Tibial artery (tissue), 4 donors: ENCODE measurements around the gene THEM5.
A peak's percentile ranks its signal among the peaks of the same experiment; 100 is the strongest.

Experiments used
- DNase-seq, 2 donors: peaks; one replicate each; pipeline ENCODE4 v3.0.0-alpha.2; 2019
- H3K27ac ChIP-seq, 2 donors: fragments of 200-600 bp; sonication (generic) in 1 of 2; 1 replicate in 1 of 2; 2 replicates in 1 of 2; pipeline ENCODE4 v1.5.1; 2018 to 2019; ENCODE audit warnings: mild to moderate bottlenecking in 1 of 2
- H3K27me3 ChIP-seq, 2 donors: fragments of 200-600 bp; sonication (generic) in 1 of 2; one replicate each; pipeline versions ENCODE4 v1.5.1 to v1.6.0; 2016 to 2019
- H3K36me3 ChIP-seq, 3 donors: fragments of 200-600 bp; sonication (generic) in 2 of 3; one replicate each; pipeline ENCODE4 v1.5.1; 2016 to 2019; ENCODE audit warnings: mild to moderate bottlenecking in 2 of 3
- H3K4me1 ChIP-seq, 4 donors: fragments of 200-600 bp; sonication (generic) in 2 of 4; 1 replicate in 3 of 4; 2 replicates in 1 of 4; pipeline ENCODE4 v1.5.1; 2016 to 2019
- H3K4me3 ChIP-seq, 2 donors: fragments of 200-600 bp; sonication (generic) in 1 of 2; 1 replicate in 1 of 2; 2 replicates in 1 of 2; pipeline ENCODE4 v1.5.1; 2018 to 2019; ENCODE audit warnings: mild to moderate bottlenecking in 2 of 2
- H3K9me3 ChIP-seq, 3 donors: fragments of 200-600 bp; sonication (generic) in 1 of 3; one replicate each; pipeline ENCODE4 v1.5.1; 2016 to 2019
- CTCF ChIP-seq, 2 experiments: fragments of 200-600 bp in 1 of 2; fragments of 450-650 bp in 1 of 2; IDR thresholded peaks; one replicate each; pipeline ENCODE4 v1.5.1; 2017 to 2019; ENCODE audit warnings: antibody characterized with exemption in 2 of 2, mild to moderate bottlenecking in 1 of 2, moderate library complexity in 1 of 2
- intact Hi-C: fragments of 100-400 bp; cut with DNase I; formaldehyde crosslinking; loops from one replicate; pipeline ENCODE4 v1.15.0; 2023; ENCODE audit warnings: low total_unique reads

The THEM5 gene

GRCh38 chr1:151803915-151804314 is 49.6 kb downstream of the THEM5 start:
- no peak overlapping the region for H3K27ac ChIP-seq
- no peak for DNase-seq
- intact Hi-C loops = no loop called here
- H3K36me3 ChIP-seq = peaks cover 0 to 10% (median 0%) of the 10 kb centered on the region in 3 donors
- peaks cover 0 to 60% of the 10 kb centered on the region in 2 donors for H3K27me3 ChIP-seq
- no peak overlapping the region for H3K4me3 ChIP-seq
- H3K9me3 ChIP-seq = no peaks in the 10 kb centered on the region
- H3K4me1 ChIP-seq = no peaks in the 10 kb centered on the region
- no peak for TF ChIP-seq CTCF (IDR thresholded peaks at IDR 0.05)

- no peaks in the 10 kb centered on the region for H3K9me3 ChIP-seq
- no peaks in the 10 kb centered on the region for H3K4me1 ChIP-seq
- no peak for TF ChIP-seq CTCF (IDR thresholded peaks at IDR 0.05)
- intact Hi-C loops = no loop called here
- peaks cover 0 to 64% of the 10 kb centered on the region in 2 donors for H3K27me3 ChIP-seq
- no peak overlapping the region for H3K4me3 ChIP-seq
- no peak for DNase-seq
- no peak overlapping the region for H3K27ac ChIP-seq
- peaks cover 0 to 10% (median 0%) of the 10 kb centered on the region in 3 donors for H3K36me3 ChIP-seq
Measured at GRCh38 chr1:151803164-151803563, 50.3 kb downstream of the THEM5 start.

GRCh38 chr1:151802372-151802771 is 51.1 kb downstream of the THEM5 start:
- intact Hi-C loops = no loop called here
- H3K27ac ChIP-seq = no peak overlapping the region
- H3K9me3 ChIP-seq = no peaks in the 10 kb centered on the region
- peaks cover 0 to 8% (median 0%) of the 10 kb centered on the region in 3 donors for H3K36me3 ChIP-seq
- peaks cover 0 to 64% of the 10 kb centered on the region in 2 donors for H3K27me3 ChIP-seq
- no peak overlapping the region for H3K4me3 ChIP-seq
- DNase-seq = peak in 1 of 2 donors; percentile 55
- TF ChIP-seq CTCF (IDR thresholded peaks at IDR 0.05) = no peak
- no peaks in the 10 kb centered on the region for H3K4me1 ChIP-seq

- Histone ChIP-seq H3K4me1 (no peaks in the 10 kb centered on the region), H3K27ac (no peak overlapping the region), H3K9me3 (no peaks in the 10 kb centered on the region), H3K27me3 (peaks cover 0 to 61% of the 10 kb centered on the region in 2 donors), H3K36me3 (peaks cover 0 to 3% (median 0%) of the 10 kb centered on the region in 3 donors), H3K4me3 (no peak overlapping the region)
- DNase-seq = no peak
- no peak for TF ChIP-seq CTCF (IDR thresholded peaks at IDR 0.05)
- intact Hi-C loops = no loop called here
Measured at GRCh38 chr1:151801846-151802245, 51.7 kb downstream of the THEM5 start.

- Histone ChIP-seq H3K27ac (no peak overlapping the region), H3K4me3 (no peak overlapping the region), H3K4me1 (no peaks in the 10 kb centered on the region), H3K27me3 (peaks cover 0 to 59% of the 10 kb centered on the region in 2 donors), H3K9me3 (no peaks in the 10 kb centered on the region), H3K36me3 (no peaks in the 10 kb centered on the region)
- DNase-seq = no peak
- no peak for TF ChIP-seq CTCF (IDR thresholded peaks at IDR 0.05)
- intact Hi-C loops = no loop called here
Measured at GRCh38 chr1:151801310-151801820, 52.1 kb downstream of the THEM5 start.

GRCh38 chr1:151800830-151801229 is 52.7 kb downstream of the THEM5 start:
- Histone ChIP-seq H3K4me3 (no peak overlapping the region), H3K4me1 (no peaks in the 10 kb centered on the region), H3K27ac (no peak overlapping the region), H3K27me3 (peaks cover 0 to 59% of the 10 kb centered on the region in 2 donors), H3K9me3 (no peaks in the 10 kb centered on the region), H3K36me3 (no peaks in the 10 kb centered on the region)
- DNase-seq = no peak
- intact Hi-C loops = no loop called here
- no peak for TF ChIP-seq CTCF (IDR thresholded peaks at IDR 0.05)
